Measurements from ENCODE around the gene MGAT3. TPM values are rescaled to one million over a fixed set of nuclear protein-coding genes. Genes with fewer than 3 reads are reported as not detected.

Gene MGAT3
- total RNA-seq, 2 experiments from 2014 or later, result 0.18 to 0.23 TPM

GRCh38 chr22:39488563-39489083 is 31.8 kb downstream of the MGAT3 start:
- Mint-ChIP-seq H3K27ac (no peak overlapping the region), H3K27me3 (no peaks in the 10 kb centered on the region), H3K36me3 (ENCODE audit: low read depth) (no peaks in the 10 kb centered on the region), H3K4me3 (no peak overlapping the region), H3K4me1 (peaks cover 4% of the 10 kb centered on the region), H3K9me3 (ENCODE audit: low read depth) (no peaks in the 10 kb centered on the region)
- intact Hi-C loops (cut with DNase I, micrococcal nuclease), result no loop called here
- ATAC-seq (no peak), DNase-seq (no peak)
- POLR2A ChIA-PET, result no interaction called here
- CTCF ChIA-PET, result no interaction called here

- no peaks in the 10 kb centered on the region for H3K9me3 Mint-ChIP-seq (ENCODE audit: low read depth)
- H3K4me1 Mint-ChIP-seq, result peaks cover 4% of the 10 kb centered on the region
- no peak overlapping the region for H3K4me3 Mint-ChIP-seq
- ATAC-seq (no peak), DNase-seq (no peak)
- H3K36me3 Mint-ChIP-seq (ENCODE audit: low read depth), result no peaks in the 10 kb centered on the region
- intact Hi-C loops (cut with DNase I, micrococcal nuclease), result loop anchor here (1.0 to 5.0 kb wide), 5 partner anchors 13 to 858 kb away; partner anchors contain the start of genes MIEF1 (in 2 of the 2), ADSL (in 1 of the 2) and ATF4 (in 1 of the 2)
- H3K27me3 Mint-ChIP-seq, result no peaks in the 10 kb centered on the region
- CTCF ChIA-PET, result interaction anchor here (0.6 to 6.1 kb wide), 7 partner anchors 12 to 1543 kb away, joined by 3 to 100 read pairs (median 3); partner anchors contain the start of gene MIEF1
- POLR2A ChIA-PET, result interaction anchor here (1.5 kb wide), 1 partner anchor 31 kb away, joined by 7 read pairs; the partner anchor contains the start of gene ATF4
- H3K27ac Mint-ChIP-seq, result no peak overlapping the region
These were observed 32.6 kb downstream of the MGAT3 start for GRCh38 chr22:39489094-39490068.

DNA sequence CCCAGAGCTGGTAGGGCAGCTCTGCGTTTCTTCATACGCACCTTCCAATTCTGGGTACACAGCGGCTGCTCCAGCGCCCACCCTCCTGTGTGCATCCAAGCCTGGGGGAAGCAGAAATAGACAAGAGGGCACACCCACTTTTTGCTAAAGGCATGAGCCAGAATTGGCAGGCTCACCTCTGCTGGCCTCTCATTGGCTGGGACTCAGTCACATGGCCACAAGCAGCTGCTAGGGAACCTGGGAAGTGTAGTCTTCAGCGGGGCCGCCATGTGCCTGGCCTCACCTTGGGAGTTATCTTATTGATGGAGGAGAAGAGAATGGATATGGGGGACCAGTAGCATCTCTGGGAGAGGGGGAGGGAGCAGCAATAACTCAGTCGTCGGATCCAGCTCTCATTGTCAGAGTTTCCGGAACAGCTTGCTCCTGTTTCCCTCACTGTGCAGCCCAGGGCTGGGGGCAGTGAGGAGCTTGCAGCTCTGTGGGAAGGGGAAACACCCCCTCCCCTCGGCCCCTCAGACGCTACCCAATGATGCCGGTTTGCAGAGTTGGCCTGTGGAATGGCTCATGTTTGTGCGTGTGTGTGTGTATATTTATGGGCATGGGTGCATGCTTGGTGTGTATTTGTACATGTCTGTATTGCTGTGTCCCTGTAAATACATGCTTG is 33.5 kb downstream of the MGAT3 start:
- H3K27me3 Mint-ChIP-seq, result no peaks in the 10 kb centered on the region
- no peak overlapping the region for H3K4me3 Mint-ChIP-seq
- peaks cover 7% of the 10 kb centered on the region for H3K4me1 Mint-ChIP-seq
- H3K9me3 Mint-ChIP-seq (ENCODE audit: low read depth), result no peaks in the 10 kb centered on the region
- ChIA-PET CTCF (interaction anchor here (0.6 to 6.1 kb wide), 7 partner anchors 11 to 1544 kb away, joined by 3 to 100 read pairs (median 3); partner anchors contain the start of gene MIEF1), POLR2A (interaction anchor here (1.0 to 1.5 kb wide), 2 partner anchors 11 to 30 kb away, joined by 3 to 7 read pairs; partner anchors contain the start of genes ATF4 and MIEF1)
- H3K36me3 Mint-ChIP-seq (ENCODE audit: low read depth), result no peaks in the 10 kb centered on the region
- DNase-seq (peak; percentile 89), ATAC-seq (peak; percentile 100)
- intact Hi-C loops (cut with DNase I, micrococcal nuclease), result loop anchor here (1.0 to 5.0 kb wide), 5 partner anchors 12 to 857 kb away; partner anchors contain the start of genes MIEF1 (in 2 of the 2), ADSL (in 1 of the 2) and ATF4 (in 1 of the 2)
- no peak overlapping the region for H3K27ac Mint-ChIP-seq

GRCh38 chr22:39490966-39491680 is 34.3 kb downstream of the MGAT3 start:
- peaks cover 7% of the 10 kb centered on the region for H3K4me1 Mint-ChIP-seq
- H3K36me3 Mint-ChIP-seq (ENCODE audit: low read depth), result no peaks in the 10 kb centered on the region
- no peak for DNase-seq
- intact Hi-C loops (cut with DNase I, micrococcal nuclease), result loop anchor here (1.0 to 5.0 kb wide), 5 partner anchors 11 to 856 kb away; partner anchors contain the start of genes MIEF1 (in 2 of the 2), ADSL (in 1 of the 2) and ATF4 (in 1 of the 2)
- ChIA-PET CTCF (interaction anchor here (1.4 to 6.1 kb wide), 5 partner anchors 11 to 39 kb away, joined by 3 to 100 read pairs (median 5); partner anchors contain the start of gene MIEF1), POLR2A (interaction anchor here (0.6 to 1.5 kb wide), 3 partner anchors 11 to 1294 kb away, joined by 3 to 7 read pairs (median 4); partner anchors contain the start of genes ATF4 and MIEF1)
- no peak overlapping the region for H3K27ac Mint-ChIP-seq
- H3K9me3 Mint-ChIP-seq (ENCODE audit: low read depth), result no peaks in the 10 kb centered on the region
- no peak overlapping the region for H3K4me3 Mint-ChIP-seq
- H3K27me3 Mint-ChIP-seq, result no peaks in the 10 kb centered on the region
- no peak for ATAC-seq

- Mint-ChIP-seq H3K4me3 (no peak overlapping the region), H3K36me3 (ENCODE audit: low read depth) (no peaks in the 10 kb centered on the region), H3K9me3 (ENCODE audit: low read depth) (no peaks in the 10 kb centered on the region), H3K27me3 (no peaks in the 10 kb centered on the region), H3K4me1 (peaks cover 11% of the 10 kb centered on the region), H3K27ac (no peak overlapping the region)
- POLR2A ChIA-PET, result interaction anchor here (0.6 to 0.9 kb wide), 2 partner anchors 31 to 1294 kb away, joined by 3 to 4 read pairs; no protein-coding TSS in a partner anchor
- DNase-seq (no peak), ATAC-seq (no peak)
- intact Hi-C loops (cut with DNase I, micrococcal nuclease), result loop anchor here (5.0 kb wide), 3 partner anchors 54 to 856 kb away; partner anchors contain the start of gene ADSL (in 1 of the 2)
- CTCF ChIA-PET, result interaction anchor here (0.6 to 6.1 kb wide), 4 partner anchors 10 to 436 kb away, joined by 3 to 100 read pairs (median 4); partner anchors contain the start of gene MIEF1
These were observed 34.9 kb downstream of the MGAT3 start for GRCh38 chr22:39491696-39492095.

- CTCF ChIA-PET, result interaction anchor here (0.6 to 6.1 kb wide), 4 partner anchors 10 to 436 kb away, joined by 3 to 100 read pairs (median 4); partner anchors contain the start of gene MIEF1
- Mint-ChIP-seq H3K4me3 (no peak overlapping the region), H3K27ac (no peak overlapping the region), H3K27me3 (no peaks in the 10 kb centered on the region), H3K36me3 (ENCODE audit: low read depth) (no peaks in the 10 kb centered on the region), H3K9me3 (ENCODE audit: low read depth) (no peaks in the 10 kb centered on the region), H3K4me1 (peaks cover 12% of the 10 kb centered on the region)
- DNase-seq (no peak), ATAC-seq (no peak)
- POLR2A ChIA-PET, result interaction anchor here (0.9 kb wide), 1 partner anchor 30 kb away, joined by 3 read pairs; no protein-coding TSS in a partner anchor
- intact Hi-C loops (cut with DNase I, micrococcal nuclease), result loop anchor here (5.0 kb wide), 3 partner anchors 55 to 855 kb away; partner anchors contain the start of gene ADSL (in 1 of the 2)
These were observed 35.4 kb downstream of the MGAT3 start for GRCh38 chr22:39492186-39492585.

- Mint-ChIP-seq H3K4me1 (peaks cover 17% of the 10 kb centered on the region), H3K4me3 (no peak overlapping the region), H3K36me3 (ENCODE audit: low read depth) (no peaks in the 10 kb centered on the region), H3K27ac (no peak overlapping the region), H3K9me3 (ENCODE audit: low read depth) (no peaks in the 10 kb centered on the region), H3K27me3 (no peaks in the 10 kb centered on the region)
- CTCF ChIA-PET, result interaction anchor here (0.6 to 6.1 kb wide), 19 partner anchors 9 to 546 kb away, joined by 3 to 100 read pairs (median 4); partner anchors contain the start of genes MIEF1 and TAB1
- ATAC-seq (no peak), DNase-seq (no peak)
- intact Hi-C loops (cut with DNase I, micrococcal nuclease), result loop anchor here (1.0 to 5.0 kb wide), 4 partner anchors 36 to 854 kb away; partner anchors contain the start of gene ADSL (in 1 of the 2)
- POLR2A ChIA-PET, result interaction anchor here (1.3 to 1.4 kb wide), 2 partner anchors 35 to 551 kb away, joined by 4 to 7 read pairs; no protein-coding TSS in a partner anchor
These were observed 36.9 kb downstream of the MGAT3 start for GRCh38 chr22:39493759-39494158.

GRCh38 chr22:39494471-39495120 is 37.8 kb downstream of the MGAT3 start:
- intact Hi-C loops (cut with DNase I, micrococcal nuclease), result loop anchor here (5.0 kb wide), 3 partner anchors 57 to 853 kb away; partner anchors contain the start of gene ADSL (in 1 of the 2)
- Mint-ChIP-seq H3K4me1 (peaks cover 17% of the 10 kb centered on the region), H3K9me3 (ENCODE audit: low read depth) (no peaks in the 10 kb centered on the region), H3K27ac (no peak overlapping the region), H3K27me3 (no peaks in the 10 kb centered on the region), H3K4me3 (no peak overlapping the region), H3K36me3 (ENCODE audit: low read depth) (no peaks in the 10 kb centered on the region)
- ChIA-PET CTCF (interaction anchor here (0.5 to 6.1 kb wide), 15 partner anchors 8 to 824 kb away, joined by 3 to 100 read pairs (median 4); partner anchors contain the start of gene MIEF1), POLR2A (interaction anchor here (1.3 to 1.4 kb wide), 2 partner anchors 34 to 550 kb away, joined by 4 to 7 read pairs; no protein-coding TSS in a partner anchor)
- DNase-seq (no peak), ATAC-seq (no peak)

- POLR2A ChIA-PET, result interaction anchor here (0.7 to 1.0 kb wide), 2 partner anchors 24 to 176 kb away, joined by 3 to 6 read pairs; partner anchors contain the start of gene ATF4
- no peaks in the 10 kb centered on the region for H3K27me3 Mint-ChIP-seq
- H3K4me3 Mint-ChIP-seq, result no peak overlapping the region
- no peak overlapping the region for H3K27ac Mint-ChIP-seq
- peak; percentile 89 for ATAC-seq
- peaks cover 13% of the 10 kb centered on the region for H3K4me1 Mint-ChIP-seq
- H3K9me3 Mint-ChIP-seq (ENCODE audit: low read depth), result no peaks in the 10 kb centered on the region
- intact Hi-C loops (cut with DNase I, micrococcal nuclease), result loop anchor here in 1 of 2 experiments (1.0 kb wide), 1 partner anchor 540 kb away; no protein-coding TSS in a partner anchor
- CTCF ChIA-PET, result interaction anchor here (0.5 to 3.2 kb wide), 29 partner anchors 9 to 1157 kb away, joined by 3 to 50 read pairs (median 4); partner anchors contain the start of genes RPS19BP1 and TAB1
- H3K36me3 Mint-ChIP-seq (ENCODE audit: low read depth), result no peaks in the 10 kb centered on the region
- peak; percentile 85 for DNase-seq
These were observed 39.5 kb downstream of the MGAT3 start for GRCh38 chr22:39496131-39496838.
